DLD1 (cell line): ENCODE results near the gene UTP25.
"Not testable (repeated sequence)": the region's sequence is repeated elsewhere in the genome, so short reads cannot be mapped to it uniquely, and the experiment has no call there.

ENCODE experiments used
- in situ Hi-C: cut with HindIII; loops from 2 replicates; pipeline ENCODE4 v1.10.0; 2017; ENCODE audit warnings: low sequenced_read_pairs

The UTP25 gene

DNA sequence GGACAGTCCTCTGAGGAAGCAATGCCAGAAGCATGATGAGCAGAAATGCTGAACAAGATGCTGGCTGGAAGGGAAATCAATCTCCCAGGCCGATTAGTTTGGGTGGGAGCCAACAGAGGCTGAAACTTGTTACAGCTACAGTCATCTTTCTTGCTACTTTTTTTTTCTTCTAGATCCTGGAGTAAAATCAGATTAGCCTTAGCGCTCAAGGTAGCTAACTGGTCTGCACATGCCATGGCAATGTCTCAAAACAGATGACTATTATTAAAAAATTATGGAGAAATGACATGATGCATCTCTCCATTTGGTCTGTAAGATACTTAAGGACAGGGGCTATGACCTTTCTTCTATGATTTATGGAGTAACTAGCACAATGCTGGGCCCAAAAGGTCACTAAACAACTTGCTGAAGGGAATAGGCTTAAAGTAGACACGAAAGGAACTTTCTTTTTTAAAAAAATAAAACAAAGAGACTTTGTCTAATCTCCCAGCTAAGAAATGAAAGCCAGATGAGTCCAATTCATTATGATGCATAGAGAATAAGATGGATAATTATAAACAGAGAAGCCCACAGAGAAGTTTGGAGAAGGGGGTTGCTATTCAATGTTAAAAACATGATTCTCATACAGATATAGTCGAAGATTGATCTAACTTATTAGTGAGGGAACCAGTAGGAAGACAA lies 42.5 kb downstream of the UTP25 start:
- in situ Hi-C loops: no loop called here

DNA sequence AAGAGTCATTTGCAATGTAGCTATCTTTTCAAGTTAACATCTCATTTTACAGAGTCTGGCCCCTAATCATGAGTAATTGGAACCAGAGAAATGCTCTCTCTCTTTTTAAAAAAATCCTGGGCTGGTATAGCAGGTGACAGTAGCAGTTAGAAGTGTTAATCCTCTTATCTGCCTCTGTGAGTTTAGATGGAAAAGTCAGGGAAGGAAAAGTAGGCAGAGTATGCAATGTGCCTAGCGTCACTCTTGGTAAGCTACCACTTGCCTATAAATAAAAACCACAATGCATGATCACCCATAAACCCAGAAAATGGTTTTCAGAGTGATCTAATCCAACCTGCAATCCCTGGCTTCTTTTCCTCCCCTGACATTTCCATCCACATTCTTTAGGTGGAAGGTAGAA lies 43.2 kb downstream of the UTP25 start:
- in situ Hi-C loops: no loop called here

DNA sequence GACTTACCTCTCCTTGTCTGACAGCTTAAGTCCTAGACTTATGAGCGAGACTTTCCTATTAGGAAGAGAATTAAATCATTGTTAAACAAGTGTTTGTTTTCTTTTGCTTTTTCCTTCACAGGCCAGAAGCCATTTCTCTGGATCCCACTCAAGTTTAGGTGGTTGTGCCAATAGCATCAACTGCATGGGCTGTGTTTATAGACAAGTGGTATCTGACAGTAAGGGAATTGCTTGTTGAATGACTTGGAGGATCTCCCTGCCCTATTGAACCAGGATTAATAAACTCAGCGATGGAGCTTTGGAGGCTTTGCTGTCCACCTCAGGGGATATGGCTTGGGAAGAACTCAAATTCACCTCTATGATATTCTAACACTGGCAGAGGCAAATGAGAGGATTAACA lies 43.7 kb downstream of the UTP25 start:
- in situ Hi-C loops: no loop called here

DNA sequence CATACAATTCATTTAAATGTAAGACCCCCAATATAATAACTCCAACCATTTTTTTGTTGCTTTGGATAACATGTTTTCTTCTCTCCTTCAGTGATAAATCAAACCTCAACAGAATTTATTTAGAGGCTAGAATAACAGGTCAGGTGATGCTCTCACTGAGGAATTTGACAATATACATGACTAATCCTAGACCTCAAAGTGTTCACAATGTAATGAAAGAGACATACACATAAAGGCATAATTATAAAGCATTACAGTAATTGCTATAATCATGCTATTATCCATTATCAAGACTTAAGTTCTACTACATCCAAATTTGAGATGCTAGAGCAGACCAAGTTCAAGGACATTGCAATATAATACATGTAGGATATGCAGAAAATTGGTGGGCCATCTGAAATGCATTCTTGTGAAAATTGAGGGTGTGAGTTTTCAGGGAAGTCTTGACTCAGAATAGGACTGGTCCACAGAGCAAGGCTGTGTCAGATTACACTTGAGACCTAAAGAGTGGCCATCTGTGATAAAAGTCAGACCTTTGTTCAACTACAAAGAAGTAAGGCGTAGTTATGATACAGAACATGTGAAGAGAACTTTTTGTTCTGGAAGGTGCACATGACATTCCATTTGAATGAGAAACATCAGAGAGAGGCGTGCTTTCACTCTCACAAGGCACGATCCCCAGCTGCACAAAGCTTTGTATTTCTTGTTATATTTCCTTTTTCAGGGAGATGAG lies 45.5 kb downstream of the UTP25 start:
- in situ Hi-C loops: no loop called here

DNA sequence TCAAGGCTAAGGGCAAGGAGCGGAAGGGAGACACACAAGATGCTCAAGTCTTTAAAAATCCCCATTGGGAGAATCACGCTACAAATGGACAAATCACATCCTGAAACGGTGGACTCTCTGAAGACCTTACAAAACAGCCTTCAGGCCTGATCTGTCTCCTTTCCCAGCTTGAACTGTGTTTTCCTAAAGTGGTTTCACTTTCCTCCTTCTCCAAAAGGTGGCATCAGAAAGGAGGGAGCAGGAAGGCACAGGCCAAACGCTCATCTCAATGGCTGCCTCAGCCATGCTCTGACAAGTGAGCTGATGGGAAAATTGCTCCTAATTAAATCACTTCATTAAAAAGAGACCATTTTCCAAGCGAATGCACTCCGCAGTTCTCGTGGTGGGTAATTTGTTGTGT lies 47.7 kb downstream of the UTP25 start:
- in situ Hi-C loops: no loop called here

DNA sequence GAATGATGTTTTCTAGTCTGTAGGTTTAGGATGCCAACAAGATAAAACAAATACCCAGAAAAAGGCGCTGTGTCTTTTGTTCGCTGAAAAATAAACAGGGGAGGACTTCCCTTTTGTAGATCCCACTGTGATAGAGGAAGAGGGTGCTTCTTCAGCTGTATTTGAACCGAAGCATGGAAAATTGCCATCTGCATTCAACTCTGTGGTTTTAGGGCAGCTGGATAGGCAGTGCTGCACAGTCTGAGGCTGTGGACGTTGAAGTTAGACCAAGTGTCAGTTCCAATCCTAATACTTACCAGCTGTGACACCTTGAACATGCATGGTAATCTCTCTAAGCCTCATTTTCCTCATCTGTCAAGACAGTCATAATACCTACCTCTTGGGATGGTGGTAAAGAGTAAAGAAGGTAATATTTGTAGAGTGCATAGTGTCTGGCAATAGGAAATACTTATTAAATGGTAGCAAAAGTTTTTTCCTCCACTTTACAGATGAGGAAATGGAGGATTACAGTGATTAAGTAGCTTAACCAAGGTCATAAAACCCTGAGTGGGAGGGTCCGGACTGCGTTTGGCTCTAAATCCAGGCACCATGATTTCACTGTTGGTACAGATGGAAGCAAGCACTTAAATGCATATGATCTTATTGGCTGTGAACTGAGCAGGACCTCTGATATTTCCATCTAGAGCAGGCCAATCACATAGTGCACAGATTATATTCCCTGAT lies 48.5 kb downstream of the UTP25 start:
- in situ Hi-C loops: no loop called here

DNA sequence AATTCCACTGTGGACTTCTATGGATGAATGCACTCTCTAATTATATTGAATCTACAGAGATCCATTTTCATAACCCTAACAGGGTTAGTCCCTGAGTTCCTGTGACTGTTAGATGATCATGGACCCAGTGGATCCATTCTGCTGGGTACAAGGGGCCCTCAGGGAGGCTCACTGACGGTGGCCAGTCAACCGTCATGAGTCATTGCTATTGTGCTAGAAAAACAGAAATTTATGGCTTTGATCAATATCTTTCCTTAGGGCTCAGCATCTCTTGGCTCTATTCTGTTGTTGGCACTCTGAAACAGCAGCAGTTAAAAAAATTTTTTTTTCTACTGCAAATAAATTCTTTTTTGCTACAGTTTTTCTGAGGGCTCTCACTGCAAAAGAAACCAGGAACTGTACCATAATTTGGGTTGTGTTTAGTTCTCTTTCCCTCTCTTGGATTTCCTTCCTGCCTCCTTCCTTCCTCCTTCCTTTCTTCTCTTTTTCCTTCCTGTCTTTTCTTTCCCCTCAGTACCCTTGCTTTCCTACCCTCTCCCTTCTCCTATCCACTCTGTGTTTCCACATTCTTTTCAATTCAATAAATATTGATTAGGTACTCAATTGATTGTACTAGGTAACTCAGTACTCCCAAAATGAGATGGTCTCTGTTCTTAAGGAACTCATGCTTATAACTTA lies 49.5 kb downstream of the UTP25 start:
- in situ Hi-C loops: no loop called here

DNA sequence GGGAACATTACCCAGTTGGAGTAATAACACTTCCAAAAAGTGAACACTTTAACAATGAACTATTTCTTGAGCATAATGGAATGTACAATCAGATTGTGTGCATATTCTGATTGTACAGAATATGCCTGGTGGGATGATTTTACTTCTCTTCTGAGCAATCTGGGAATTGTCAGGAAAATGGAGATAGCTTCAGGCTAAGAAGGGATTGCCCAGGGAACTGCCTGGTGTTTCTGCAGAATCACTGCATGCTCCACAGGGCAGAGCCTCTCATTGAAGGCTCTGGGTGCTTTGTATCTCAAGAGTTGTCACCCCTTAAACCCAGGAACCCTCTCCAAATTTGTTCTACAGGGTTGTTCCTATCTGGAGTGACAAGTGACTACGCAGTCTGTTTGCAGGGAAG lies 51.2 kb downstream of the UTP25 start:
- in situ Hi-C loops: no loop called here

DNA sequence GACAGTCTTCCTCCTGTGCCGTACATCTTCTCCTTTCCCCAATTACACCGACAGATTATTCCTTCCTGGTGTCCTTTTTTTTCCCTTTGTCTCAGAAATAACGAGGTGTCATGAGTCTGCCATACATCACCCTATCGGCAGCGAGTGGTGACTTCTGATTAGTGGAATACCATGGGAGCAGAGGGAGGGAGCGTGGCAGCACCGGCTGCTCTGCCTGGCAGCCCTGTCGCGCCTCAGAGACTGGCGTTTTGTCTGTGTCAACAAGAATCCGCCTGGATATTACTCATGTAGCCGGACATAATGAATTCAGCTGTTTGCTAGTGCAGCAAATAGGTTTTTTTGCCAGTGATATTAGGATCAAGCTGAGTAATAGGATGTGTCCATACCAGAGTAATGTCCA lies 51.8 kb downstream of the UTP25 start:
- in situ Hi-C loops: no loop called here

DNA sequence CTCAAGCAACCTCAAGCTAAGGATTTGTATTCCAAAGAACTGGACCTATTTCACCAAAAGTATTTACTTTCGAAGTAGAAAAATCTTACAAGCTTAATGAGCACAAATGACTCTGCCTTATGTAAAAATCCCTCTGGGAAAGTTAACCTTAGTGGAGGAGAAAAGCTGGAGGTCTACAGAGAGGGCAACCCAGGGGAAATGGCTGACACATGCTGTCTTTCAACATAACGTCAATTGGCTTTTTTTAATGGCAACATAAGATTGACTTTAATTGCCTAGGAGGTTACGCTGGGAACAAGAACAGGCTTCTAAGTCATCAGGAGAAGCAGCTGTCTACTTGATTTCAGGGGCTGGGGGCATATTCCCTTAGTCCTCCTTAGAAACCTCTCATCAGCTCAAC lies 52.3 kb downstream of the UTP25 start:
- in situ Hi-C loops: no loop called here

DNA sequence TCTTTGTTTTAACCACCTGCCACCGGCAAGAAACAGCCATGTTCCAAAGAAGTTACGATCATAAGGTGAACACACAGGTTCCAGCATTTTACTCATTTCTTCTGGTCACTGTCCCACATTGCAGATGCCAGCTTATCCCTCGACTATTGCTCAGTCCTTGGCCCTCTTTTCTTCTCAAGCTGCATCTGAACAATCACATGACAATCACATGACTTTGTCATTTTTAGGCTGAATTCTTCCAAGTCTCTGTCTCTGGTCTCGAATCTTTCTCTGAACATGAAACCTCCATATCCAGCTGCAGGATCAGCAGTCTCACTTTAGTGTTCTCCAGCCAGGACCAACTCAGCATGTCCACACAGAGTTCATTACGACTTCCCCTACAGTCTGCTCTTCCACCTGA lies 53.8 kb downstream of the UTP25 start:
- in situ Hi-C loops: no loop called here

DNA sequence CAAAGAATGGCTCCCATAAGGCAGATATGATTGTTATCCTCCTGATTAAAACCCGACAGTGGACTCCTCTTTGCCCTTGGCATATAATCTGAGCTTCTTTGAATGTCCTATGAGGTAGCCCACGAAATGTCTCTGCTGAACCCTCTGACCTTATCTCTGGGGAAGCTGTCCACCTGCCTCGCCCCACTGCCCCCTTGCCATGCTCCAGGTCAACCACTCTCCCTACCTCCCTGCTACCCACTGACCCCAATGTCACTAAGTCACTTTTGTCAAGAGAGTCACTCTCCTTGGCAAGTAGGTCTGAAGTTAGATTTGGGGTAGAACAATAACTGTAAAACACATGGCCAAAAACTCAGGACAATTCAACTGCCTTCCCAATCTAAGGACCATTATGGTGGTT lies 54.5 kb downstream of the UTP25 start:
- in situ Hi-C loops: no loop called here

DNA sequence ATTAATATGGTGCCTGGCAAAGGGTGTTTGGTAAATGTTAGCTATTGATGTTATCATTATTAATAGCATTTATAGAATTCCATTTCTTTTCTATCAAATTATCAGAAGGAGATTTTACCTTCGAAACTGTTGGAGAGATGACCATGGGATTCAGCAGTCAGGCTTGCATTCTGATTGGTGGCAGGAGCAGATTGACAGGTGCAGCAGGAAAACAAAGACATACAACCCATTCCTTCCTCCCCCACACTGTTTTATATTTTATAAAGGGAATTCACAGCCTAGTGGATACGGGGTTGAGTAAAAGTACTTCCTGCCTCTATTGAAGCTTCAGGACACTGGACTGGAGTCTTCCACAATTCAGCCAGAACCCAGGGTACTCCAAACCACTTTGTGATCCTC lies 55.2 kb downstream of the UTP25 start:
- in situ Hi-C loops: no loop called here

DNA sequence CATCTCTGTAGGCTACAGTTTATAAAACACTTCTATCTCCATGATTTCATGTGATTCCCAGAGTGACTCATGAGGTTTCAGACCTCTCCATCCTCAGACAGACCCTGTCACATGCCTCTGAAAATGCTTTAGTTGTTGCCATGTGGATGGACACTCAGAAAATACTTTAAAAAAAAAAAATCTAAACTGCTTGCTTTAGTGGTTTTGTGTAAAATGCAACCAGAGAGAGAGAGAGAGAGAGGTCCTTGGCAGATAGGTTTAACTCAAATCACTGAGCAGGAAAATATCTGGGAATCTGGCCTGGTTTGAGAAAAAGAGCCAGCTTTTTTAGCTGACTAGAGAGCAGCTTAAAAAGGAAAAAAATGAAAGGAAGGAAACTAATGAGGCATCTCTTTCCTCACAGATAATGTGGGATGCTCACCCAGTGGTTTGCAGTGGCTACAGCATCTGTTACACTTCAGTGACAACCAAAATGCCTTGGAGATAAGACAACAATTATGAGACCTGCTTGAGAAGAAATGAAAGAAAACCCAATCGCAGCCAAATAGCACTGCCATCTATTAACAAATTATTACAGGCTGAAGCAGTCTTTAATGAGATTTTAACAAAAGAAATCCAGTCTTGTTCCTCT lies 55.7 kb downstream of the UTP25 start:
- in situ Hi-C loops: no loop called here

DNA sequence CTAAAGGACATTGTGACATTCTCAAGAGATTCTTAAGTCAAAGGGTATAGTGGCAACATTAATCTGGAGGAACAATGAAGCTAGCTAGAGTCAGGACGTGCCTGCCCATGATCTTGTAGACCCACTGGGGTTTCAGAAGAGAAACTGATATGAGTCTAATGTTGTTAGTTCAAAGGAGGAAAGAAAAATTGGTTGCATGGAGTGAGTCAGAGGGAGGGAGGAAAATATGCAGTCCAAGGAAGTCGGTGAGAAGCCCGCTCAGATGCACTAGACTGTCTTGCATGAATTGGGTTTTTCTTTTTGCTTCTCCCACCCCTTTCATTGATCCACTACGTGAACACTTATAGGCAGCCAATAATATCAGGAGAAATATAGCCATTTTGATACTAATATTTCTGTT lies 56.5 kb downstream of the UTP25 start:
- in situ Hi-C loops: no loop called here

DNA sequence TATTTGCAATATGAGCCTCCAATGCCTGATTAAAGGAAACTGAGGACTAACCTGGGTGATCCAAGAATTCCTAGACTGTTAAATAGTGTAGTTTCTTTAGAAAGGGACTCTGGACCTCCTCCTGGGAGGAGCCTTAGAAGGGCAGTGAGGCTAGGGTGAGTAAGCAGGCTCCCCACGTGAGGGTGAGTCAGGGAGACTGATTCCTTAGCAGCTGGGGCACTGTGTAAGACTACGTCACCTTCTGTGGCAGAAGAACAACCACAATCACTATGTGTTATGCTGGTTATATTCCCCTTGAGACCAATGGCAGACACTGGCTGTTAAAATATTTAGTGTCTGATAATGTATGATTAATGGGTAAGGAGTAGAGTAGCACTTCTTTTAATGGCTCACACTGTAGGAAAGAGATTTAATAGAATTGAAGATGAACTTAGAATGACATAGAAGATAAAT lies 56.9 kb downstream of the UTP25 start:
- in situ Hi-C loops: no loop called here

DNA sequence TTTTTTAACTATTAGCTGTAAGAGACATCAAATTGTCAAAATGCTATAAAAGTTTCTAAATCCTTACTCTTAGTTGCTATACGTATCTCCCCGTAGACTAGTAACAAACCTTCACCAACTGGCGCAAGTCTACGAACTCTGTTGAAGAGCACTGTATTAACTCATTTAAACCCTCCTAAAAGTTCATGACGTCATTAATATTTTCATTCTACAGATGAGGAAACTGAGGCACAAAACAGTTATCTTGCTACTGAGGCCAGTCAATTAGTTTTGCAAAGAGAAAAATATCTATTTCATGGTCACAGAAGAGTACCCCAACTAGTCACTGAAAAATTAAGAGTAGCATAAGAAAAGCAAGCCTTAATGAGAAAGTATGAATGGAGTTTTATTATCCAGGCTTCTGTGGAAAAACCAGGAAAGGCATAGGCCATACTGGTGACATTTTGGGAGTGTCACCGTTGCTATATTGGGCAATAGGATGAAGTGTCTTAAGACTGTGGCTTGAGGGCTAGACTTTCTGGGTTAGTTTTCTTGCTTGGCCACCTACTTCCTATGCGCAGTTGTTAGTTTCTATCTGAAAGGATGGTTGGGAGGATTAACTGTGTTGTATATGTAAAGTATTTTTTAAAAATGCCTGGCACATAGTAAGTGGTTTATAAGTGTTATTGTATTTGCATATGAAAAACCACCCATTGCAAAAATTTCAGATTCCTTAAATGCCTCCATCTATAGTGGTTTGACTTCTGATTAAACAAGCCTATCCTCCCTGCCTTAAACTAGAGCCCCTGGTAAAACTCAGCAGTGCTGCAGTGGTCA lies 57.8 kb downstream of the UTP25 start:
- in situ Hi-C loops: no loop called here

DNA sequence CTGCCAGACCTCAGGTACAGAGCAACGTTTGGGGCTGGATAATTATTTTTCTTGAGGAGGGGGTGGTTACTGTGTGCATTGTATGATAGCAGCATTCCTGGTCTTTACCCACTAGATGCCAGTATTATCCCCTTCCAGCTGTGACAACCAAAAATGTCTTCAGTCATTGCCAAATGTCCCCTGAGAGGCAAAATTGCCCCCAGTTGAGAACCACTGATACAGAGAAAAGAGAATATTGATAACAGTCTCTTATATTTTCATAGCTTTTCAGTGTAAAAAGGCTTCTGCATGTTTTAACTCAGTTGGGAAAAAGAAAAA lies 58.4 kb downstream of the UTP25 start:
- in situ Hi-C loops: no loop called here

DNA sequence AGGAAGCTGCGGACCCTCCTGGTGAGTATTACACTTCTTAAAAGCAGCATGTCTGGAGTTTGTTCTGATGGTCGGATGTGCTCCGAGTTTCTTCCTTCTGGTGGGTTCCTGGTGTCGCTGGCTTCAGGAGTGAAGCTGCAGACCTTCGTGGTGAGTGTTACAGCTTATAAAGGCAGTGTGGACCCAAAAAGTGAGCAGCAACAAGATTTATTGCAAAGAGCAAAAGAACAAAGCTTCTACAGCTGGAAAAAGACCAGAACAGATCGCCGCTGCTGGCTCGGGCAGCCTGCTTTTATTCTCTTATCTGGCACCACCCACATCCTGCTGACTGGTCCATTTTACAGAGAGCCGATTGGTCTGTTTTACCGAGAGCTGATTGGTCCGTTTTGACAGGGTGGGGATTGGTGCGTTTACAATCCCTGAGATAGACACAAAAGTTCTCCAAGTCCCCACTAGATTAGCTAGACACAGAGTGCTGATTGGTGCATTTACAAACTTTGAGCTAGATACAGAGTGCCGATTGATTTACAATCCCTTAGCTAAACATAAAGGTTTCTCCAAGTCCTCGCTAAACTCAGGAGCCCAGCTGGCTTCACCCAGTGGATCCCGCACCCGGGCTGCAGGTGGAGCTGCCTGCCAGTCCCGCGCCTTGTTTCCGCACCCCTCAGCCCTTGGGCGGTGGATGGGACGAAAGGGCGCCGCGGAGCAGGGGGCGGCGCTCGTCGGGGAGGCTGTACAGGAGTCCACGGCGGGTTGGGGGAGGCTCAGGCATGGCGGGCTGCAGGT lies 60.7 kb downstream of the UTP25 start:
- in situ Hi-C loops: not testable (repeated sequence)

DNA sequence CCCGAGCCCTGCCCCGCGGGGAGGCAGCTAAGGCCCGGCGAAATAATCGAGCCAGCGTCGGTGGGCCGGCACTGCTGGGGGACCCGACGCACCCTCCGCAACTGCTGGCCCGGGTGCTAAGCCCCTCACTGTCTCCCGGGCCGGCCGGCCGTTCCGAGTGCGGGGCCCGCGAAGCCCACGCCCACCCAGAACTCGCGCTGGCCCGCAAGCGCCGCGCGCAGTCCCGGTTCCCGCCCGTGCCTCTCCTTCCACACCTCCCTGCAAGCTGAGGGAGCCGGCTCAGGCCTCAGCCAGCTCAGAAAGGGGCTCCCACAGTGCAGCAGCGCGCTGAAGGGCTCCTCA lies 61.3 kb downstream of the UTP25 start:
- in situ Hi-C loops: no loop called here
